Endothelial cell of umbilical vein (primary cell): Measurements from ENCODE around the gene NEUROD1. TPM values are rescaled to one million over a fixed set of nuclear protein-coding genes. Genes with fewer than 3 reads are reported as not detected.

Source experiments
- BruUV-seq: library from RNA; stranded (reverse); fragments of 400-500 nt; replicated peaks from 2 replicates; lab custom pipeline; 2021; lab: Mats Ljungman, UMichigan
- CTCF ChIA-PET: fragments of 300-600, 350-600 bp; sonication (Branson Sonifier 250); formaldehyde crosslinking; loops from one replicate; lab custom pipeline; 2021; ENCODE audit warnings: antibody characterized with exemption, inconsistent platforms; lab: Charles Lee
- POLR2A ChIA-PET: fragments of 300-600, 350-600 bp; sonication (Branson Sonifier 250); formaldehyde crosslinking; loops from one replicate; lab custom pipeline; 2021; ENCODE audit warnings: antibody characterized with exemption, inconsistent platforms; lab: Charles Lee
- DNase-seq: peaks from one replicate; pipeline ENCODE4 v3.0.0-alpha.2; 2011; ENCODE audit warnings: low read depth, low spot score
- FAIRE-seq: peaks from 2 replicates; lab custom pipeline; 2011; peaks lifted over from hg19 to GRCh38; lab: Jason Lieb, UNC
- H2AFZ ChIP-seq: 2 replicates; pipeline ENCODE4 v1.6.0; 2012; ENCODE audit warnings: low read depth, low read length, control low read depth, inconsistent platforms
- H3K27ac ChIP-seq: 2 replicates; pipeline ENCODE4 v1.5.1; 2011; ENCODE audit warnings: low read depth, mild to moderate bottlenecking, control low read depth, low read length, moderate library complexity; ENCODE audit not compliant: insufficient read depth
- H3K27me3 ChIP-seq, 2 experiments: 2 replicates each; pipeline versions ENCODE4 v1.6.0 to v1.6.1; 2011; ENCODE audit warnings: low read length in 2 of 2, mixed read lengths in 1 of 2; ENCODE audit not compliant: control insufficient read depth in 2 of 2, insufficient read depth in 2 of 2
- H3K36me3 ChIP-seq, 2 experiments: 2 replicates in 1 of 2; 3 replicates in 1 of 2; pipeline ENCODE4 v1.5.1; 2011; ENCODE audit warnings: low read length in 2 of 2, mild to moderate bottlenecking in 1 of 2, moderate library complexity in 1 of 2; ENCODE audit not compliant: control insufficient read depth in 2 of 2, insufficient read depth in 2 of 2; ENCODE audit errors: extremely low read depth in 1 of 2
- H3K4me1 ChIP-seq: 3 replicates; pipeline ENCODE4 v1.5.1; 2011; ENCODE audit warnings: mild to moderate bottlenecking, low read length; ENCODE audit not compliant: control insufficient read depth, insufficient read depth; ENCODE audit errors: extremely low read depth
- H3K4me2 ChIP-seq: 2 replicates; pipeline ENCODE4 v1.6.1; 2011; ENCODE audit warnings: low read length, control low read depth, mixed read lengths; ENCODE audit not compliant: insufficient read depth
- H3K4me3 ChIP-seq, 3 experiments: fragments of 200-600 bp in 1 of 3; sonication (generic), shearing (Covaris generic) in 1 of 3; replicated peaks in 1 of 3; 2 replicates each; pipeline ENCODE4 v1.5.1; 2011 to 2016; ENCODE audit warnings: control low read depth in 3 of 3, low read length in 3 of 3, mild to moderate bottlenecking in 2 of 3, inconsistent platforms in 1 of 3, low read depth in 1 of 3, moderate library complexity in 1 of 3; ENCODE audit not compliant: insufficient read depth in 1 of 3
- H3K79me2 ChIP-seq: 2 replicates; pipeline ENCODE4 v1.6.0; 2012; ENCODE audit warnings: low read length, inconsistent platforms; ENCODE audit not compliant: control insufficient read depth, insufficient read depth
- H3K9ac ChIP-seq: replicated peaks from 2 replicates; pipeline ENCODE3; 2011; ENCODE audit warnings: low read length, control low read depth; ENCODE audit not compliant: insufficient read depth; ENCODE audit errors: extremely low read depth
- H3K9me1 ChIP-seq: replicated peaks from 3 replicates; pipeline ENCODE4 v1.6.0; 2011; ENCODE audit warnings: mild to moderate bottlenecking, low read length; ENCODE audit not compliant: control insufficient read depth, insufficient read depth; ENCODE audit errors: extremely low read depth
- H3K9me3 ChIP-seq: replicated peaks from 2 replicates; pipeline ENCODE4 v1.5.1; 2012; ENCODE audit warnings: low read length, inconsistent platforms; ENCODE audit not compliant: control insufficient read depth, insufficient read depth
- H4K20me1 ChIP-seq: replicated peaks from 2 replicates; pipeline ENCODE3; 2011; ENCODE audit warnings: mild to moderate bottlenecking, low read length; ENCODE audit not compliant: control insufficient read depth, insufficient read depth; ENCODE audit errors: extremely low read depth
- CTCF ChIP-seq, 2 donors: IDR thresholded peaks; 1 replicate in 1 of 2; 2 replicates in 1 of 2; pipeline ENCODE4 v1.5.1; 2011; ENCODE audit warnings: low read length in 2 of 2, mild to moderate bottlenecking in 2 of 2, moderate library complexity in 2 of 2, control low read depth in 1 of 2, inconsistent platforms in 1 of 2, low read depth in 1 of 2; ENCODE audit not compliant: insufficient read depth in 1 of 2; ENCODE audit errors: extremely low read depth in 1 of 2
- EZH2 ChIP-seq: IDR thresholded peaks from 2 replicates; pipeline ENCODE4 v1.6.1; 2012; ENCODE audit warnings: borderline replicate concordance, low read depth, mild to moderate bottlenecking, moderate library complexity, low read length, inconsistent platforms; ENCODE audit not compliant: severe bottlenecking
- FOS ChIP-seq: IDR thresholded peaks from 2 replicates; pipeline ENCODE4 v1.6.1; 2011; ENCODE audit warnings: mild to moderate bottlenecking, low read length, moderate library complexity, borderline replicate concordance; ENCODE audit not compliant: insufficient read depth
- GATA2 ChIP-seq: IDR thresholded peaks from 2 replicates; pipeline ENCODE4 v1.7.0; 2011; ENCODE audit warnings: low read depth, mild to moderate bottlenecking, moderate library complexity, mixed read lengths, low read length; ENCODE audit not compliant: insufficient read length, insufficient read depth
- JUN ChIP-seq: IDR thresholded peaks from 2 replicates; pipeline ENCODE4 v1.6.1; 2011; ENCODE audit warnings: borderline replicate concordance, low read depth; ENCODE audit not compliant: insufficient read length, insufficient read depth
- MAX ChIP-seq: IDR thresholded peaks from 2 replicates; pipeline ENCODE4 v1.6.1; 2011; ENCODE audit not compliant: insufficient read depth, insufficient read length
- MYC ChIP-seq: IDR thresholded peaks from one replicate; pipeline ENCODE4 v1.6.1; 2011; ENCODE audit warnings: mild to moderate bottlenecking, low read depth, low read length
- POLR2AphosphoS5 ChIP-seq: IDR thresholded peaks from 2 replicates; pipeline ENCODE4 v1.6.1; 2012; ENCODE audit warnings: low read depth, mild to moderate bottlenecking, control low read depth, low read length, moderate library complexity; ENCODE audit not compliant: insufficient read depth
- dilution Hi-C: fragments of 300-500 bp; cut with MboI; formaldehyde crosslinking; loops from one replicate; pipeline ENCODE4 v1.15.0; 2019; ENCODE audit warnings: low sequenced_read_pairs; ENCODE audit not compliant: extremely low pct_ligation_motif_present
- intact Hi-C: fragments of 100-400 bp; cut with micrococcal nuclease; formaldehyde crosslinking; loops from one replicate; pipeline ENCODE4 v1.10.0; 2022
- polyA plus RNA-seq, 4 experiments: library from polyadenylated mRNA; depleted of rRNA in 3 of 4; stranded (reverse) in 3 of 4; unstranded in 1 of 4; fragments of >200 nt; gene quantifications; 2 replicates each; pipeline versions ENCODE4 v1.2.1 to v1.2.3, GENCODE V29; 2011 to 2012; ENCODE audit warnings: missing spikeins in 1 of 4
- total RNA-seq: library from RNA; stranded (reverse); gene quantifications from 2 replicates; pipeline ENCODE4 v1.2.3, GENCODE V29; 2021

NEUROD1 gene
- total and polyA plus RNA-seq, 2 donors (not counting 3 experiments of a cell fraction or from before 2014, with no cell fraction given): not detected

GRCh38 chr2:181627545-181627944 lies 52.8 kb downstream of the NEUROD1 start:
- Histone ChIP-seq H3K27me3 (peaks cover 2% of the 10 kb centered on the region in 2 experiments), H3K79me2 (no peaks in the 10 kb centered on the region), H3K9ac (no peak overlapping the region), H3K36me3 (no peaks in the 10 kb centered on the region), H3K27ac (no peak overlapping the region), H3K9me1 (no peaks in the 10 kb centered on the region), H2AFZ (no peak overlapping the region), H3K4me3 (no peak overlapping the region), H3K9me3 (no peaks in the 10 kb centered on the region), H3K4me2 (no peak overlapping the region), H3K4me1 (no peaks in the 10 kb centered on the region), H4K20me1 (no peaks in the 10 kb centered on the region)
- ChIA-PET CTCF (interaction anchor here (0.7 to 1.3 kb wide), 2 partner anchors 14 to 88 kb away, joined by 3 to 4 read pairs; no protein-coding TSS in a partner anchor), POLR2A (no interaction called here)
- no TSS peak for BruUV-seq
- dilution Hi-C loops (no loop called here), intact Hi-C loops (no loop called here)
- TF ChIP-seq MYC: no peak
- no peak for TF ChIP-seq JUN
- TF ChIP-seq FOS: no peak
- TF ChIP-seq EZH2: no peak
- no peak for TF ChIP-seq GATA2
- no peak for TF ChIP-seq MAX
- TF ChIP-seq POLR2AphosphoS5: no peak
- no peak for TF ChIP-seq CTCF (IDR thresholded peaks at IDR 0.05; ENCODE audit: extremely low read depth in 1 of 2, insufficient read depth in 1 of 2, low read depth in 1 of 2, low read length in 2 of 2)
- no peak for FAIRE-seq
- DNase-seq: no peak
